Esophagus muscularis mucosa (tissue), 4 donors: ENCODE data around the gene NBPF3.
"Not testable (repeated sequence)": the region's sequence is repeated elsewhere in the genome, so short reads cannot be mapped to it uniquely, and the experiment has no call there.

ENCODE experiments used
- EP300 ChIP-seq: sonication (generic); formaldehyde crosslinking; IDR thresholded peaks from one replicate; pipeline ENCODE4 v1.6.1; 2017; ENCODE audit warnings: antibody characterized with exemption
- POLR2A ChIP-seq: fragments of 450-650 bp; IDR thresholded peaks from one replicate; pipeline ENCODE4 v1.6.1; 2017; ENCODE audit warnings: antibody characterized with exemption, moderate library complexity, mild to moderate bottlenecking, low read depth
- POLR2AphosphoS5 ChIP-seq, 2 donors: sonication (generic); formaldehyde crosslinking; IDR thresholded peaks; one replicate each; pipeline ENCODE4 v1.6.1; 2017; ENCODE audit warnings: antibody characterized with exemption in 2 of 2
- TF ChIP-seq, protein P1 (sequence below), 3 experiments: fragments of 200-600 bp in 2 of 3; fragments of 450-650 bp in 1 of 3; sonication (generic) in 2 of 3; IDR thresholded peaks; one replicate each; pipeline ENCODE4 v1.5.1; 2017 to 2019; ENCODE audit warnings: antibody characterized with exemption in 3 of 3, mild to moderate bottlenecking in 2 of 3, moderate library complexity in 1 of 3

GRCh38 chr1:21427798-21428480, 12.0 kb upstream of the NBPF3 start:
- TF ChIP-seq, protein P1, sequence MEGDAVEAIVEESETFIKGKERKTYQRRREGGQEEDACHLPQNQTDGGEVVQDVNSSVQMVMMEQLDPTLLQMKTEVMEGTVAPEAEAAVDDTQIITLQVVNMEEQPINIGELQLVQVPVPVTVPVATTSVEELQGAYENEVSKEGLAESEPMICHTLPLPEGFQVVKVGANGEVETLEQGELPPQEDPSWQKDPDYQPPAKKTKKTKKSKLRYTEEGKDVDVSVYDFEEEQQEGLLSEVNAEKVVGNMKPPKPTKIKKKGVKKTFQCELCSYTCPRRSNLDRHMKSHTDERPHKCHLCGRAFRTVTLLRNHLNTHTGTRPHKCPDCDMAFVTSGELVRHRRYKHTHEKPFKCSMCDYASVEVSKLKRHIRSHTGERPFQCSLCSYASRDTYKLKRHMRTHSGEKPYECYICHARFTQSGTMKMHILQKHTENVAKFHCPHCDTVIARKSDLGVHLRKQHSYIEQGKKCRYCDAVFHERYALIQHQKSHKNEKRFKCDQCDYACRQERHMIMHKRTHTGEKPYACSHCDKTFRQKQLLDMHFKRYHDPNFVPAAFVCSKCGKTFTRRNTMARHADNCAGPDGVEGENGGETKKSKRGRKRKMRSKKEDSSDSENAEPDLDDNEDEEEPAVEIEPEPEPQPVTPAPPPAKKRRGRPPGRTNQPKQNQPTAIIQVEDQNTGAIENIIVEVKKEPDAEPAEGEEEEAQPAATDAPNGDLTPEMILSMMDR (IDR thresholded peaks at IDR 0.05): not testable (repeated sequence)
- TF ChIP-seq POLR2AphosphoS5 (IDR thresholded peaks at IDR 0.05); EP300; POLR2A: not testable (repeated sequence)
